HEK293 (cell line): ENCODE measurements around the gene EMP3.
A peak's percentile ranks its signal among the peaks of the same experiment; 100 is the strongest.

Experiments
- AEBP2 ChIP-seq: fragments of 450-650 bp; formaldehyde crosslinking; IDR thresholded peaks from 2 replicates; pipeline ENCODE4 v1.5.1; 2016; ENCODE audit warnings: missing biosample characterization, missing genetic modification characterization, borderline replicate concordance
- BCL11A ChIP-seq: fragments of 450-650 bp; formaldehyde crosslinking; IDR thresholded peaks from 2 replicates; pipeline ENCODE4 v1.5.1; 2016; ENCODE audit warnings: low read depth, missing biosample characterization, missing genetic modification characterization
- BCL11B ChIP-seq: fragments of 450-650 bp; formaldehyde crosslinking; IDR thresholded peaks from 2 replicates; pipeline ENCODE4 v1.5.1; 2016; ENCODE audit warnings: low read depth, missing biosample characterization, missing genetic modification characterization
- HIC1 ChIP-seq: fragments of 450-650 bp; formaldehyde crosslinking; IDR thresholded peaks from 2 replicates; pipeline ENCODE4 v1.5.1; 2016; ENCODE audit warnings: missing biosample characterization, missing genetic modification characterization
- HOXC10 ChIP-seq: sonication (generic); formaldehyde crosslinking; IDR thresholded peaks from 2 replicates; pipeline ENCODE4 v1.8.1; 2023; ENCODE audit warnings: mild to moderate bottlenecking, missing genetic modification reagents
- INSM2 ChIP-seq: fragments of 450-650 bp; formaldehyde crosslinking; IDR thresholded peaks from 2 replicates; pipeline ENCODE4 v1.5.1; 2016; ENCODE audit warnings: missing biosample characterization, missing genetic modification characterization
- KLF16 ChIP-seq: fragments of 450-650 bp; formaldehyde crosslinking; IDR thresholded peaks from 2 replicates; pipeline ENCODE4 v1.5.1; 2017; ENCODE audit warnings: missing biosample characterization, missing genetic modification characterization
- KLF17 ChIP-seq: fragments of 450-650 bp; formaldehyde crosslinking; IDR thresholded peaks from 2 replicates; pipeline ENCODE4 v1.5.1; 2016; ENCODE audit warnings: missing biosample characterization, missing genetic modification characterization
- KLF8 ChIP-seq: fragments of 450-650 bp; formaldehyde crosslinking; IDR thresholded peaks from 2 replicates; pipeline ENCODE4 v1.5.1; 2016; ENCODE audit warnings: missing biosample characterization, missing genetic modification characterization
- MZF1 ChIP-seq: fragments of 450-650 bp; formaldehyde crosslinking; IDR thresholded peaks from 2 replicates; pipeline ENCODE4 v1.5.1; 2017; ENCODE audit warnings: missing biosample characterization, missing genetic modification characterization, borderline replicate concordance
- RBAK ChIP-seq: fragments of 450-650 bp; formaldehyde crosslinking; IDR thresholded peaks from 2 replicates; pipeline ENCODE4 v1.5.1; 2016; ENCODE audit warnings: missing biosample characterization, missing genetic modification characterization
- SETDB1 ChIP-seq: IDR thresholded peaks from one replicate; pipeline ENCODE4 v1.6.1; 2017; ENCODE audit warnings: mild to moderate bottlenecking, low read length, moderate library complexity, mixed read lengths; ENCODE audit not compliant: insufficient read length
- SP2 ChIP-seq: fragments of 450-650 bp; formaldehyde crosslinking; IDR thresholded peaks from 2 replicates; pipeline ENCODE4 v1.5.1; 2016; ENCODE audit warnings: missing biosample characterization, missing genetic modification characterization
- SP3 ChIP-seq: fragments of 450-650 bp; formaldehyde crosslinking; IDR thresholded peaks from 2 replicates; pipeline ENCODE4 v1.5.1; 2016; ENCODE audit warnings: missing biosample characterization, missing genetic modification characterization
- ZBTB17 ChIP-seq: fragments of 450-650 bp; formaldehyde crosslinking; IDR thresholded peaks from 2 replicates; pipeline ENCODE4 v1.5.1; 2016; ENCODE audit warnings: missing biosample characterization, missing genetic modification characterization
- ZEB2 ChIP-seq: fragments of 450-650 bp; formaldehyde crosslinking; IDR thresholded peaks from 2 replicates; pipeline ENCODE4 v1.5.1; 2016; ENCODE audit warnings: missing biosample characterization, missing genetic modification characterization
- ZFP69B ChIP-seq: fragments of 450-650 bp; formaldehyde crosslinking; IDR thresholded peaks from 2 replicates; pipeline ENCODE4 v1.5.1; 2016; ENCODE audit warnings: missing biosample characterization, missing genetic modification characterization
- ZNF112 ChIP-seq: fragments of 450-650 bp; formaldehyde crosslinking; IDR thresholded peaks from 2 replicates; pipeline ENCODE4 v1.5.0; 2017; ENCODE audit warnings: missing biosample characterization, missing genetic modification characterization
- ZNF138 ChIP-seq: fragments of 450-650 bp; formaldehyde crosslinking; IDR thresholded peaks from 2 replicates; pipeline ENCODE4 v1.5.1; 2016; ENCODE audit warnings: missing biosample characterization, missing genetic modification characterization, borderline replicate concordance
- ZNF16 ChIP-seq: fragments of 450-650 bp; formaldehyde crosslinking; IDR thresholded peaks from 2 replicates; pipeline ENCODE4 v1.5.1; 2016; ENCODE audit warnings: low read depth, missing biosample characterization, missing genetic modification characterization
- ZNF239 ChIP-seq: fragments of 450-650 bp; formaldehyde crosslinking; IDR thresholded peaks from 2 replicates; pipeline ENCODE4 v1.5.1; 2016; ENCODE audit warnings: missing biosample characterization, missing genetic modification characterization
- ZNF26 ChIP-seq: fragments of 450-650 bp; formaldehyde crosslinking; IDR thresholded peaks from 2 replicates; pipeline ENCODE4 v1.5.1; 2016; ENCODE audit warnings: missing biosample characterization, missing genetic modification characterization
- ZNF292 ChIP-seq: fragments of 450-650 bp; formaldehyde crosslinking; IDR thresholded peaks from 2 replicates; pipeline ENCODE4 v1.5.1; 2016; ENCODE audit warnings: low read depth, missing biosample characterization, missing genetic modification characterization, borderline replicate concordance
- ZNF311 ChIP-seq: fragments of 450-650 bp; formaldehyde crosslinking; IDR thresholded peaks from 2 replicates; pipeline ENCODE4 v1.5.1; 2017; ENCODE audit warnings: missing biosample characterization, missing genetic modification characterization, borderline replicate concordance
- ZNF473 ChIP-seq: fragments of 450-650 bp; formaldehyde crosslinking; IDR thresholded peaks from 2 replicates; pipeline ENCODE4 v1.5.1; 2017; ENCODE audit warnings: missing biosample characterization, missing genetic modification characterization
- ZNF501 ChIP-seq: fragments of 450-650 bp; formaldehyde crosslinking; IDR thresholded peaks from 2 replicates; pipeline ENCODE4 v1.5.1; 2016; ENCODE audit warnings: missing biosample characterization, missing genetic modification characterization
- ZNF585B ChIP-seq: fragments of 450-650 bp; formaldehyde crosslinking; IDR thresholded peaks from 2 replicates; pipeline ENCODE4 v1.5.1; 2016; ENCODE audit warnings: missing biosample characterization, missing genetic modification characterization
- ZNF624 ChIP-seq: fragments of 450-650 bp; formaldehyde crosslinking; IDR thresholded peaks from 2 replicates; pipeline ENCODE4 v1.5.1; 2017; ENCODE audit warnings: missing biosample characterization, missing genetic modification characterization
- ZNF664 ChIP-seq: fragments of 450-650 bp; formaldehyde crosslinking; IDR thresholded peaks from 2 replicates; pipeline ENCODE4 v1.5.1; 2016; ENCODE audit warnings: missing biosample characterization, missing genetic modification characterization
- ZNF707 ChIP-seq: fragments of 450-650 bp; formaldehyde crosslinking; IDR thresholded peaks from 2 replicates; pipeline ENCODE4 v1.5.1; 2016; ENCODE audit warnings: missing biosample characterization, missing genetic modification characterization
- ZNF747 ChIP-seq: fragments of 450-650 bp; formaldehyde crosslinking; IDR thresholded peaks from 2 replicates; pipeline ENCODE4 v1.5.1; 2016; ENCODE audit warnings: missing biosample characterization, missing genetic modification characterization
- ZNF785 ChIP-seq: fragments of 450-650 bp; formaldehyde crosslinking; IDR thresholded peaks from 2 replicates; pipeline ENCODE4 v1.5.1; 2016; ENCODE audit warnings: missing biosample characterization, missing genetic modification characterization
- ZSCAN30 ChIP-seq: fragments of 450-650 bp; IDR thresholded peaks from 2 replicates; pipeline ENCODE4 v1.5.1; 2018; ENCODE audit warnings: missing biosample characterization, mild to moderate bottlenecking, missing genetic modification characterization, moderate library complexity

The EMP3 gene

GRCh38 chr19:48321622-48322591, 3.4 kb upstream of the EMP3 start (continued):
- TF ChIP-seq ZNF292 (tag by site-specific recombination) (no peak), KLF17 (no peak), ZNF473 (no peak), KLF16 (tag by site-specific recombination) (peak; percentile 97), ZBTB17 (tag by site-specific recombination) (no peak; the same call in 1 of the 2 replicates), ZNF624 (tag by site-specific recombination) (no peak), SP2 (peak; percentile 92), HOXC10 (CRISPR knock-in tag) (peak; percentile 63; the same call in 1 of the 2 replicates), BCL11B (tag by site-specific recombination) (peak; percentile 66; the same call in 1 of the 2 replicates), ZNF747 (tag by site-specific recombination) (no peak), ZNF239 (no peak), ZNF112 (no peak), ZNF707 (tag by site-specific recombination) (no peak), ZFP69B (no peak), ZNF138 (tag by site-specific recombination) (no peak), ZNF311 (no peak), ZSCAN30 (tag by site-specific recombination) (0 out of 2 replicates have a peak, but pooled peaks have one; percentile 23), ZNF664 (tag by site-specific recombination) (no peak), AEBP2 (tag by site-specific recombination) (no peak), SETDB1 (no peak), SP3 (tag by site-specific recombination) (peak; percentile 97), ZNF16 (tag by site-specific recombination) (no peak), INSM2 (tag by site-specific recombination) (no peak), ZNF501 (peak; percentile 23; the same call in 1 of the 2 replicates), ZNF26 (tag by site-specific recombination) (no peak), MZF1 (tag by site-specific recombination) (no peak), ZEB2 (tag by site-specific recombination) (peak; percentile 48; the same call in 1 of the 2 replicates), ZNF585B (tag by site-specific recombination) (no peak; the same call in 1 of the 2 replicates), ZNF785 (tag by site-specific recombination) (no peak), HIC1 (tag by site-specific recombination) (peak; percentile 99), RBAK (no peak), KLF8 (tag by site-specific recombination) (peak; percentile 91), BCL11A (tag by site-specific recombination) (peak; percentile 50; the same call in 1 of the 2 replicates)
